GM18498 (cell line): ENCODE data around the gene TRIM46.
"Not testable (repeated sequence)": the region's sequence is repeated elsewhere in the genome, so short reads cannot be mapped to it uniquely, and the experiment has no call there.

Source experiments
- ATAC-seq: cut with Tn5 transposase; IDR thresholded peaks from one replicate; pipeline ENCODE4 v1.9.1; 2021; ENCODE audit warnings: mild to moderate bottlenecking, moderate library complexity; ENCODE audit not compliant: unreplicated experiment

The TRIM46 gene

GRCh38 chr1:155227261-155228095 lies 53.8 kb downstream of the TRIM46 start:
- ATAC-seq = peak; percentile 93

GRCh38 chr1:155228096-155228427 lies 54.4 kb downstream of the TRIM46 start:
- no peak for ATAC-seq

- not testable (repeated sequence) for ATAC-seq
Observed at GRCh38 chr1:155231302-155231701, 57.7 kb downstream of the TRIM46 start.

GRCh38 chr1:155232001-155232978 lies 58.6 kb downstream of the TRIM46 start:
- not testable (repeated sequence) for ATAC-seq

GRCh38 chr1:155233502-155233901 lies 59.9 kb downstream of the TRIM46 start:
- not testable (repeated sequence) for ATAC-seq
